Neural cell (in vitro differentiated cells): ENCODE results near the gene SLC22A14. TPM values are rescaled to one million over a fixed set of nuclear protein-coding genes. Genes with fewer than 3 reads are reported as not detected.

Experiments used
- H2AFZ ChIP-seq: fragments of 200-600, 300-800 bp; sonication (generic), shearing (Covaris generic); 2 replicates; pipeline ENCODE4 v1.6.0; 2014; ENCODE audit warnings: low read depth, mild to moderate bottlenecking, antibody characterized with exemption, low read length, moderate library complexity
- H3F3A ChIP-seq: fragments of 200-600 bp; shearing (Covaris generic); 2 replicates; pipeline ENCODE4 v1.6.1; 2016; ENCODE audit warnings: mild to moderate bottlenecking, moderate library complexity, mixed read lengths, antibody characterized with exemption, low read length; ENCODE audit not compliant: insufficient read depth, poor library complexity, severe bottlenecking
- H3K27ac ChIP-seq: fragments of 200-600, 300-800 bp; sonication (generic), shearing (Covaris generic); 2 replicates; pipeline ENCODE4 v1.5.1; 2014; ENCODE audit warnings: mild to moderate bottlenecking, low read length, moderate library complexity
- H3K27me3 ChIP-seq: fragments of 300-800, 200-600 bp; sonication (generic), shearing (Covaris generic); 2 replicates; pipeline ENCODE4 v1.6.0; 2014; ENCODE audit warnings: mild to moderate bottlenecking, low read depth, low read length, moderate library complexity; ENCODE audit not compliant: insufficient read depth
- H3K36me3 ChIP-seq: fragments of 300-800, 200-600 bp; sonication (generic), shearing (Covaris generic); 2 replicates; pipeline ENCODE4 v1.5.1; 2014; ENCODE audit warnings: mild to moderate bottlenecking, antibody characterized with exemption, low read length, moderate library complexity; ENCODE audit not compliant: insufficient read depth
- H3K4me2 ChIP-seq: fragments of 300-800, 200-600 bp; sonication (generic), shearing (Covaris generic); 2 replicates; pipeline ENCODE4 v1.6.0; 2014; ENCODE audit warnings: mild to moderate bottlenecking, low read length
- H3K4me3 ChIP-seq: fragments of 300-800, 200-600 bp; sonication (generic), shearing (Covaris generic); 2 replicates; pipeline ENCODE4 v1.5.1; 2014; ENCODE audit warnings: mild to moderate bottlenecking, low read length, moderate library complexity
- H3K79me2 ChIP-seq: fragments of 200-600 bp; shearing (Covaris generic); replicated peaks from 2 replicates; pipeline ENCODE4 v1.6.0; 2014; ENCODE audit warnings: mild to moderate bottlenecking, low read length, moderate library complexity; ENCODE audit not compliant: insufficient read depth
- H3K9ac ChIP-seq: fragments of 300-800, 200-600 bp; sonication (generic), shearing (Covaris generic); 2 replicates; pipeline ENCODE4 v1.6.1; 2016; ENCODE audit warnings: mild to moderate bottlenecking, low read length, mixed read lengths
- H3K9me2 ChIP-seq: fragments of 200-600 bp; shearing (Covaris generic); 2 replicates; pipeline ENCODE4 v1.6.1; 2016; ENCODE audit warnings: mild to moderate bottlenecking, low read length, mixed read lengths; ENCODE audit not compliant: insufficient read depth
- H3K9me3 ChIP-seq: fragments of 200-600, 300-800 bp; sonication (generic), shearing (Covaris generic); 2 replicates; pipeline ENCODE4 v1.6.1; 2016; ENCODE audit warnings: mild to moderate bottlenecking, mixed run types, low read length, moderate library complexity, mixed read lengths
- H4K20me1 ChIP-seq: fragments of 200-600 bp; shearing (Covaris generic); 2 replicates; pipeline ENCODE4 v1.6.1; 2016; ENCODE audit warnings: mild to moderate bottlenecking, mixed run types; ENCODE audit not compliant: insufficient read depth
- CTCF ChIP-seq: fragments of 450-650 bp; IDR thresholded peaks from 2 replicates; pipeline ENCODE4 v1.5.1; 2014; ENCODE audit warnings: antibody characterized with exemption, mild to moderate bottlenecking, moderate library complexity; ENCODE audit not compliant: poor library complexity, severe bottlenecking
- EP300 ChIP-seq: fragments of 450-650 bp; conservative IDR thresholded peaks from 2 replicates; pipeline ENCODE4 v1.6.1; 2014; ENCODE audit warnings: antibody characterized with exemption, mild to moderate bottlenecking, moderate library complexity; ENCODE audit not compliant: poor library complexity, severe bottlenecking
- EZH2 ChIP-seq: fragments of 200-600, 300-800 bp; shearing (Covaris generic), sonication (generic); IDR thresholded peaks from 2 replicates; pipeline ENCODE4 v1.6.1; 2014; ENCODE audit warnings: antibody characterized with exemption, low read length, borderline replicate concordance, mild to moderate bottlenecking; ENCODE audit not compliant: insufficient read depth, poor library complexity, severe bottlenecking
- MXI1 ChIP-seq: fragments of 450-650 bp; conservative IDR thresholded peaks from 2 replicates; pipeline ENCODE4 v1.6.1; 2014; ENCODE audit warnings: antibody characterized with exemption, mild to moderate bottlenecking; ENCODE audit not compliant: poor library complexity, severe bottlenecking
- POLR2AphosphoS5 ChIP-seq: IDR thresholded peaks from 2 replicates; pipeline ENCODE4 v1.6.1; 2012
- RAD21 ChIP-seq: fragments of 450-650 bp; conservative IDR thresholded peaks from 2 replicates; pipeline ENCODE4 v1.6.1; 2014; ENCODE audit warnings: antibody characterized with exemption, mild to moderate bottlenecking, moderate library complexity
- REST ChIP-seq: IDR thresholded peaks from 2 replicates; pipeline ENCODE4 v1.6.1; 2012; ENCODE audit warnings: borderline replicate concordance
- SMC3 ChIP-seq: fragments of 450-650 bp; conservative IDR thresholded peaks from 2 replicates; pipeline ENCODE4 v1.6.1; 2014; ENCODE audit warnings: antibody characterized with exemption, mild to moderate bottlenecking, moderate library complexity; ENCODE audit not compliant: poor library complexity
- TAF1 ChIP-seq: IDR thresholded peaks from 2 replicates; pipeline ENCODE4 v1.6.1; 2012; ENCODE audit warnings: low read depth
- polyA plus RNA-seq: library from polyadenylated mRNA; depleted of rRNA; stranded (reverse); fragments of >200 nt; gene quantifications from 2 replicates; pipeline ENCODE4 v1.2.3, GENCODE V29; 2014

The SLC22A14 gene
- polyA plus RNA-seq, 1 donor from 2014 or later, result 0.25 TPM

DNA sequence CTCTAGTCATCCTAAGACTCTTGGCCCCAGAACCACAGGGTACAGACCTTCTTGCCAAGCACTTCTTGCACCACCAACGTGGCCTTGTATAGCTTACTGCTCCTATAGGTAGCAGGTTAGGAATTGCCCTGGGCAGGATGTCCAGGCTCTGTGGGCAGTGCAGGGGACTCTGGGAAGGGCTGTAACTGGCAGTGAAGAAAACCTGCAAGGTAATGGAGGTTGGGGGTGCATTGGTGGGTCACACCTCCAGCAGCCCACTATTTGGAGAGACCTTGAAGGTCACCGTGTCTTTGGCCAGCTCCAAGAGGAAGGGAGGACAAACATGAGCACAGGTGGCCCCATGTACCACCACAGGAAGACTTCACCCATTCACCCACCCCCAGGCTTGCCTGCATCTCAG, 43.2 kb downstream of the SLC22A14 start:
- Histone ChIP-seq H3K9me3 (no peaks in the 10 kb centered on the region), H2AFZ (no peak overlapping the region), H3K4me2 (no peak overlapping the region), H3K27ac (no peak overlapping the region), H3K9ac (no peak overlapping the region), H3K9me2 (no peaks in the 10 kb centered on the region), H3K4me3 (no peak overlapping the region), H4K20me1 (no peaks in the 10 kb centered on the region), H3K36me3 (no peaks in the 10 kb centered on the region), H3F3A (no peaks in the 10 kb centered on the region), H3K79me2 (no peaks in the 10 kb centered on the region), H3K27me3 (no peaks in the 10 kb centered on the region)
- TF ChIP-seq SMC3, result no peak
- no peak for TF ChIP-seq EZH2
- TF ChIP-seq REST, result no peak
- TF ChIP-seq TAF1, result no peak
- TF ChIP-seq MXI1, result no peak
- TF ChIP-seq POLR2AphosphoS5, result no peak
- no peak for TF ChIP-seq EP300
- TF ChIP-seq RAD21, result no peak
- TF ChIP-seq CTCF, result no peak

- Histone ChIP-seq H3K4me3 (no peak overlapping the region), H3K36me3 (no peaks in the 10 kb centered on the region), H3K9ac (no peak overlapping the region), H3K27ac (no peak overlapping the region), H2AFZ (no peak overlapping the region), H3K9me2 (no peaks in the 10 kb centered on the region), H3F3A (no peaks in the 10 kb centered on the region), H3K9me3 (no peaks in the 10 kb centered on the region), H3K4me2 (no peak overlapping the region), H3K79me2 (no peaks in the 10 kb centered on the region), H4K20me1 (no peaks in the 10 kb centered on the region), H3K27me3 (no peaks in the 10 kb centered on the region)
- TF ChIP-seq SMC3 (no peak), RAD21 (no peak), CTCF (no peak), EP300 (no peak), POLR2AphosphoS5 (no peak), REST (no peak), TAF1 (no peak), EZH2 (no peak), MXI1 (no peak)
Measured at GRCh38 chr3:38327335-38328009, 45.4 kb downstream of the SLC22A14 start.
